H9 (cell line): ENCODE data around the gene CCDC134. TPM values are rescaled to one million over a fixed set of nuclear protein-coding genes. Genes with fewer than 3 reads are reported as not detected.

ENCODE experiments used
- DNase-seq: peaks from one replicate; pipeline ENCODE4 v3.0.0-alpha.2; 2017
- H2AFZ ChIP-seq: one replicate; pipeline ENCODE4 v1.6.1; 2013; ENCODE audit warnings: mild to moderate bottlenecking, low read length, control low read depth, moderate library complexity
- H2AK5ac ChIP-seq: 2 replicates; pipeline ENCODE4 v1.6.1; 2013; ENCODE audit warnings: low read length, control low read depth, mixed read lengths; ENCODE audit not compliant: insufficient read length
- H2BK120ac ChIP-seq: one replicate; pipeline ENCODE4 v1.6.1; 2013; ENCODE audit warnings: low read depth, mild to moderate bottlenecking, low read length, control low read depth, inconsistent platforms; ENCODE audit not compliant: poor library complexity, severe bottlenecking
- H2BK12ac ChIP-seq: 2 replicates; pipeline ENCODE4 v1.6.1; 2013; ENCODE audit warnings: low read length, control low read depth, mixed read lengths, low read depth; ENCODE audit not compliant: insufficient read length
- H2BK15ac ChIP-seq: 2 replicates; pipeline ENCODE4 v1.6.1; 2013; ENCODE audit warnings: low read depth, low read length, control low read depth
- H2BK20ac ChIP-seq: one replicate; pipeline ENCODE4 v1.6.1; 2013; ENCODE audit warnings: low read depth, mild to moderate bottlenecking, low read length, control low read depth, inconsistent platforms; ENCODE audit not compliant: poor library complexity, severe bottlenecking
- H2BK5ac ChIP-seq: 2 replicates; pipeline ENCODE4 v1.6.1; 2013; ENCODE audit warnings: low read length, control low read depth, mixed read lengths; ENCODE audit not compliant: insufficient read length
- H3K14ac ChIP-seq: 2 replicates; pipeline ENCODE4 v1.6.1; 2013; ENCODE audit warnings: low read length, control low read depth; ENCODE audit not compliant: insufficient read depth
- H3K18ac ChIP-seq: 2 replicates; pipeline ENCODE4 v1.6.1; 2013; ENCODE audit warnings: low read depth, mild to moderate bottlenecking, mixed read lengths, low read length, control low read depth; ENCODE audit not compliant: insufficient read length
- H3K23ac ChIP-seq: 2 replicates; pipeline ENCODE4 v1.6.1; 2013; ENCODE audit warnings: low read length, control low read depth, mixed read lengths, low read depth; ENCODE audit not compliant: insufficient read length
- H3K23me2 ChIP-seq: 2 replicates; pipeline ENCODE4 v1.6.1; 2013; ENCODE audit warnings: low read depth, mild to moderate bottlenecking, mixed read lengths, low read length, control low read depth; ENCODE audit not compliant: insufficient read length, poor library complexity, severe bottlenecking
- H3K27ac ChIP-seq: 2 replicates; pipeline ENCODE4 v1.5.1; 2013; ENCODE audit warnings: low read length, control low read depth, mixed read lengths, low read depth; ENCODE audit not compliant: insufficient read length
- H3K27me3 ChIP-seq: 2 replicates; pipeline ENCODE4 v1.6.1; 2013; ENCODE audit warnings: low read length, control low read depth, inconsistent platforms; ENCODE audit not compliant: insufficient read depth
- H3K4ac ChIP-seq: 2 replicates; pipeline ENCODE4 v1.6.1; 2013; ENCODE audit warnings: low read depth, mild to moderate bottlenecking, control low read depth, inconsistent platforms, low read length, moderate library complexity
- H3K4me1 ChIP-seq: 2 replicates; pipeline ENCODE4 v1.6.1; 2013; ENCODE audit warnings: low read length, control low read depth, inconsistent platforms; ENCODE audit not compliant: insufficient read depth
- H3K4me2 ChIP-seq: 2 replicates; pipeline ENCODE4 v1.6.1; 2013; ENCODE audit warnings: low read length, control low read depth, mixed read lengths; ENCODE audit not compliant: insufficient read length, insufficient read depth
- H3K56ac ChIP-seq: 2 replicates; pipeline ENCODE4 v1.6.1; 2013; ENCODE audit warnings: low read depth, mild to moderate bottlenecking, mixed read lengths, low read length, control low read depth; ENCODE audit not compliant: insufficient read length
- H3K79me1 ChIP-seq: 2 replicates; pipeline ENCODE4 v1.6.1; 2013; ENCODE audit warnings: low read depth, mild to moderate bottlenecking, moderate library complexity, low read length, control low read depth, inconsistent platforms; ENCODE audit not compliant: insufficient read depth, poor library complexity, severe bottlenecking
- H3K79me2 ChIP-seq: 2 replicates; pipeline ENCODE4 v1.6.1; 2013; ENCODE audit warnings: low read length, control low read depth, inconsistent platforms; ENCODE audit not compliant: insufficient read depth
- H3K9ac ChIP-seq: 2 replicates; pipeline ENCODE4 v1.6.1; 2013; ENCODE audit warnings: low read length, control low read depth, mixed read lengths; ENCODE audit not compliant: insufficient read length; ENCODE audit errors: extremely low read depth
- H3K9me3 ChIP-seq: one replicate; pipeline ENCODE4 v1.6.1; 2013; ENCODE audit warnings: low read depth, low read length, inconsistent platforms; ENCODE audit not compliant: control insufficient read depth
- H3T11ph ChIP-seq: one replicate; pipeline ENCODE4 v1.6.1; 2013; ENCODE audit warnings: mild to moderate bottlenecking, low read length, control low read depth, inconsistent platforms
- H4K20me1 ChIP-seq: one replicate; pipeline ENCODE4 v1.6.1; 2013; ENCODE audit not compliant: control insufficient read depth, insufficient read length, insufficient read depth
- H4K5ac ChIP-seq: 2 replicates; pipeline ENCODE4 v1.6.1; 2013; ENCODE audit warnings: low read depth, mild to moderate bottlenecking, mixed read lengths, low read length, control low read depth; ENCODE audit not compliant: insufficient read length
- H4K8ac ChIP-seq: replicated peaks from 2 replicates; pipeline ENCODE4 v1.6.1; 2013; ENCODE audit warnings: low read length, control low read depth, mixed read lengths, low read depth; ENCODE audit not compliant: insufficient read length
- H4K91ac ChIP-seq: 2 replicates; pipeline ENCODE4 v1.6.1; 2013; ENCODE audit warnings: low read depth, mild to moderate bottlenecking, moderate library complexity, mixed read lengths, low read length, control low read depth; ENCODE audit not compliant: insufficient read length
- H3K27ac Mint-ChIP-seq, 3 experiments: 2 replicates in 2 of 3; 3 replicates in 1 of 3; pipeline ENCODE4 v1.8.0; 2020 to 2021; ENCODE audit warnings: mixed read lengths in 3 of 3, mild to moderate bottlenecking in 1 of 3, moderate library complexity in 1 of 3
- H3K27me3 Mint-ChIP-seq: 2 replicates; pipeline ENCODE4 v1.8.0; 2021; ENCODE audit warnings: low read depth, mild to moderate bottlenecking, moderate library complexity, mixed read lengths
- H3K36me3 Mint-ChIP-seq, 3 experiments: 2 replicates in 2 of 3; 3 replicates in 1 of 3; pipeline ENCODE4 v1.8.0; 2020 to 2021; ENCODE audit warnings: low read depth in 3 of 3, mixed read lengths in 3 of 3; ENCODE audit not compliant: insufficient read depth in 1 of 3
- H3K4me1 Mint-ChIP-seq, 2 experiments: 2 replicates each; pipeline ENCODE4 v1.8.0; 2020; ENCODE audit warnings: mixed read lengths in 2 of 2
- H3K4me3 Mint-ChIP-seq, 2 experiments: 2 replicates in 1 of 2; 3 replicates in 1 of 2; pipeline ENCODE4 v1.8.0; 2020 to 2021; ENCODE audit warnings: mild to moderate bottlenecking in 2 of 2, mixed read lengths in 2 of 2, moderate library complexity in 1 of 2
- H3K9me3 Mint-ChIP-seq, 2 experiments: 2 replicates in 1 of 2; 3 replicates in 1 of 2; pipeline ENCODE4 v1.8.0; 2020; ENCODE audit warnings: mild to moderate bottlenecking in 2 of 2, mixed read lengths in 2 of 2, moderate library complexity in 1 of 2
- WGBS: extraction: QIAGEN DNeasy Blood & Tissue Kit; methylation state at CpG from one replicate; pipeline ENCODE4 v1.1.7; 2013; ENCODE audit warnings: missing lambda C conversion rate, low lambda C conversion rate, mixed read lengths; ENCODE audit not compliant: insufficient read length; ENCODE audit errors: extremely low coverage; 5-methylcytosine and 5-hydroxymethylcytosine counted together
- total RNA-seq: library from RNA; stranded (reverse); gene quantifications from 2 replicates; pipeline ENCODE4 v1.2.1, GENCODE V29; 2021
- TF ChIP-seq, protein P1 (sequence below): fragments of 200-600 bp; sonication (generic); conservative IDR thresholded peaks from 3 replicates; pipeline ENCODE4 v1.8.0; 2021; ENCODE audit warnings: antibody characterized with exemption, mild to moderate bottlenecking

Gene CCDC134
- total RNA-seq, 1 experiment from 2014 or later: 20.7 TPM

GRCh38 chr22:41762980-41763779 is 37.3 kb upstream of the CCDC134 start:
- Histone ChIP-seq H3T11ph (no peak overlapping the region), H3K4ac (no peak overlapping the region), H3K79me1 (no peaks in the 10 kb centered on the region), H2BK5ac (no peak overlapping the region), H3K23ac (no peak overlapping the region), H4K91ac (no peak overlapping the region), H2AFZ (no peak overlapping the region), H4K20me1 (no peaks in the 10 kb centered on the region), H2BK15ac (no peak overlapping the region), H2BK120ac (no peak overlapping the region), H2BK12ac (no peak overlapping the region), H3K4me1 (no peaks in the 10 kb centered on the region), H2AK5ac (no peak overlapping the region), H3K9ac (no peak overlapping the region), H3K18ac (no peak overlapping the region), H4K8ac (no peak overlapping the region), H3K27ac (no peak overlapping the region), H3K4me2 (no peak overlapping the region), H4K5ac (no peak overlapping the region), H3K23me2 (no peaks in the 10 kb centered on the region), H2BK20ac (no peak overlapping the region), H3K27me3 (no peaks in the 10 kb centered on the region), H3K56ac (no peak overlapping the region), H3K14ac (no peak overlapping the region), H3K79me2 (no peaks in the 10 kb centered on the region), H3K9me3 (no peaks in the 10 kb centered on the region)
- H3K4me3 Mint-ChIP-seq: no peak overlapping the region
- no peaks in the 10 kb centered on the region; a peak in 1 of 5 replicates for H3K9me3 Mint-ChIP-seq
- H3K36me3 Mint-ChIP-seq: no peaks in the 10 kb centered on the region
- peaks cover 1% of the 10 kb centered on the region for H3K27me3 Mint-ChIP-seq
- H3K27ac Mint-ChIP-seq: no peak overlapping the region; a peak in 1 of 7 replicates
- TF ChIP-seq, protein P1, sequence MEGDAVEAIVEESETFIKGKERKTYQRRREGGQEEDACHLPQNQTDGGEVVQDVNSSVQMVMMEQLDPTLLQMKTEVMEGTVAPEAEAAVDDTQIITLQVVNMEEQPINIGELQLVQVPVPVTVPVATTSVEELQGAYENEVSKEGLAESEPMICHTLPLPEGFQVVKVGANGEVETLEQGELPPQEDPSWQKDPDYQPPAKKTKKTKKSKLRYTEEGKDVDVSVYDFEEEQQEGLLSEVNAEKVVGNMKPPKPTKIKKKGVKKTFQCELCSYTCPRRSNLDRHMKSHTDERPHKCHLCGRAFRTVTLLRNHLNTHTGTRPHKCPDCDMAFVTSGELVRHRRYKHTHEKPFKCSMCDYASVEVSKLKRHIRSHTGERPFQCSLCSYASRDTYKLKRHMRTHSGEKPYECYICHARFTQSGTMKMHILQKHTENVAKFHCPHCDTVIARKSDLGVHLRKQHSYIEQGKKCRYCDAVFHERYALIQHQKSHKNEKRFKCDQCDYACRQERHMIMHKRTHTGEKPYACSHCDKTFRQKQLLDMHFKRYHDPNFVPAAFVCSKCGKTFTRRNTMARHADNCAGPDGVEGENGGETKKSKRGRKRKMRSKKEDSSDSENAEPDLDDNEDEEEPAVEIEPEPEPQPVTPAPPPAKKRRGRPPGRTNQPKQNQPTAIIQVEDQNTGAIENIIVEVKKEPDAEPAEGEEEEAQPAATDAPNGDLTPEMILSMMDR: peak; percentile 96
- WGBS: no CpG with 5 or more reads among the region's 14 CpGs
- peaks cover 4 to 8% of the 10 kb centered on the region in 2 experiments for H3K4me1 Mint-ChIP-seq
- DNase-seq: peak; percentile 91
